Vagina (tissue), 2 donors: ENCODE data around the gene DMTF1. TPM values are rescaled to one million over a fixed set of nuclear protein-coding genes. Genes with fewer than 3 reads are reported as not detected.

ENCODE experiments used
- DNase-seq, 2 donors: peaks; one replicate each; pipeline ENCODE4 v3.0.0-alpha.2; 2017; ENCODE audit errors: extremely low spot score in 2 of 2
- H3K27ac ChIP-seq: fragments of 200-600 bp; sonication (generic); one replicate; pipeline ENCODE4 v1.5.1; 2019
- H3K27me3 ChIP-seq: fragments of 200-600 bp; sonication (generic); one replicate; pipeline ENCODE4 v1.5.1; 2019
- H3K36me3 ChIP-seq, 2 donors: fragments of 200-600 bp; sonication (generic); one replicate each; pipeline ENCODE4 v1.5.1; 2017 to 2019
- H3K4me1 ChIP-seq: fragments of 200-600 bp; sonication (generic); one replicate; pipeline ENCODE4 v1.5.1; 2019
- H3K4me3 ChIP-seq, 2 donors: fragments of 200-600 bp; sonication (generic); 1 replicate in 1 of 2; 2 replicates in 1 of 2; pipeline ENCODE4 v1.5.1; 2016 to 2019
- H3K9me3 ChIP-seq: fragments of 200-600 bp; sonication (generic); one replicate; pipeline ENCODE4 v1.5.1; 2019
- POLR2A ChIP-seq, 2 donors: fragments of 450-650 bp; IDR thresholded peaks; one replicate each; pipeline ENCODE4 v1.6.1; 2017; ENCODE audit warnings: antibody characterized with exemption in 2 of 2, mild to moderate bottlenecking in 2 of 2, moderate library complexity in 2 of 2
- POLR2AphosphoS5 ChIP-seq, 2 donors: sonication (generic); formaldehyde crosslinking; IDR thresholded peaks; one replicate each; pipeline ENCODE4 v1.9.0; 2017; ENCODE audit warnings: antibody characterized with exemption in 2 of 2, mild to moderate bottlenecking in 2 of 2, low read depth in 1 of 2; ENCODE audit not compliant: insufficient read depth in 1 of 2
- intact Hi-C: fragments of 100-400 bp; cut with DNase I; formaldehyde crosslinking; loops from one replicate; pipeline ENCODE4 v1.15.1; 2023
- total RNA-seq: library from RNA; depleted of rRNA; stranded (reverse); fragments of >200 nt; gene quantifications from one replicate; pipeline ENCODE4 v1.2.3, GENCODE V29; 2016
- TF ChIP-seq, protein P1 (sequence below), 3 experiments: fragments of 450-650 bp in 2 of 3; fragments of 200-600 bp in 1 of 3; sonication (generic) in 1 of 3; IDR thresholded peaks; one replicate each; pipeline ENCODE4 v1.5.1; 2017 to 2019; ENCODE audit warnings: antibody characterized with exemption in 3 of 3, mild to moderate bottlenecking in 2 of 3, moderate library complexity in 2 of 3

DMTF1 gene
- total RNA-seq, 1 donor from 2014 or later, result 86.9 TPM

DNA sequence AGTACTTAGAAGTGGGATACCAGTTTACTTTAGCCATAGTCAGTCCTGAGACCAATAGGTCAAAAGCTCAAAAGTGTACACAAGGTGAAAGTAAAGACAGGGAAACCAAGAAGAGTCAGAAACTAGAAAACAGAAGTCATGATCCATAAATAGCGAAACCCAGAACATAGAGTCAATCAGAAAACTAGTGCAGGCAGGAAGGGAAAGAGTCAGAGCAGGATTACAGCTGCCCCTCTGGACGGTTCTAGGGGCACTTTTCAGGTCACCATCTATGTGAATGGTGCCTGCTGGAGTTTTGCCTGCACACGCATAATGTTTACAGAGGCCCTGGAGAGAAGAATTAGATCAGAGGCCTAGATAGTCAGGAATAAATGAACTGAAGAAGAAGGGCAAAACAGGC, 22.4 kb upstream of the DMTF1 start:
- Histone ChIP-seq H3K36me3 (no peaks in the 10 kb centered on the region), H3K4me1 (no peaks in the 10 kb centered on the region), H3K4me3 (no peak overlapping the region), H3K27me3 (no peaks in the 10 kb centered on the region), H3K9me3 (no peaks in the 10 kb centered on the region), H3K27ac (no peak overlapping the region)
- DNase-seq, result no peak
- intact Hi-C loops, result no loop called here
- TF ChIP-seq, protein P1, sequence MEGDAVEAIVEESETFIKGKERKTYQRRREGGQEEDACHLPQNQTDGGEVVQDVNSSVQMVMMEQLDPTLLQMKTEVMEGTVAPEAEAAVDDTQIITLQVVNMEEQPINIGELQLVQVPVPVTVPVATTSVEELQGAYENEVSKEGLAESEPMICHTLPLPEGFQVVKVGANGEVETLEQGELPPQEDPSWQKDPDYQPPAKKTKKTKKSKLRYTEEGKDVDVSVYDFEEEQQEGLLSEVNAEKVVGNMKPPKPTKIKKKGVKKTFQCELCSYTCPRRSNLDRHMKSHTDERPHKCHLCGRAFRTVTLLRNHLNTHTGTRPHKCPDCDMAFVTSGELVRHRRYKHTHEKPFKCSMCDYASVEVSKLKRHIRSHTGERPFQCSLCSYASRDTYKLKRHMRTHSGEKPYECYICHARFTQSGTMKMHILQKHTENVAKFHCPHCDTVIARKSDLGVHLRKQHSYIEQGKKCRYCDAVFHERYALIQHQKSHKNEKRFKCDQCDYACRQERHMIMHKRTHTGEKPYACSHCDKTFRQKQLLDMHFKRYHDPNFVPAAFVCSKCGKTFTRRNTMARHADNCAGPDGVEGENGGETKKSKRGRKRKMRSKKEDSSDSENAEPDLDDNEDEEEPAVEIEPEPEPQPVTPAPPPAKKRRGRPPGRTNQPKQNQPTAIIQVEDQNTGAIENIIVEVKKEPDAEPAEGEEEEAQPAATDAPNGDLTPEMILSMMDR (IDR thresholded peaks at IDR 0.05), result no peak
- no peak for TF ChIP-seq POLR2A (IDR thresholded peaks at IDR 0.05)

DNA sequence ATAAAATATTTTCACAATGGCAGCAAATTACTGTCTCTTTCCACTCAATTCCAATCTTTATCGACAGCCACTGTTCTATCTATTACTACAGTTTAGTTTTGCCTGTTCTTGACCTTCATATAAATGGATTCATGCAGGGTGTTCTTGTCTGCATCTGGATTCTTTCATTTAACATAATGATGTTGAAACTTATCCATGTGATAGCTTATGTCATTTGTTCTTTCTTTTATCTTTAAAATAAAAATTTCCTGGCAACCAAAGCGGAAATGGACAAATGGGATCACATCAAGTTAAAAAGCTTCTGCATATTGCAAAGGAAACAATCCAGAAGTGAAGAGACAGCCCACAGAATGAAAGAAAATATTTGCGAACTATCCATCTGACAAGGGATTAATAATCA, 20.5 kb upstream of the DMTF1 start:
- Histone ChIP-seq H3K4me1 (no peaks in the 10 kb centered on the region), H3K9me3 (no peaks in the 10 kb centered on the region), H3K27ac (no peak overlapping the region), H3K36me3 (no peaks in the 10 kb centered on the region), H3K4me3 (no peak overlapping the region), H3K27me3 (no peaks in the 10 kb centered on the region)
- intact Hi-C loops, result no loop called here
- DNase-seq, result no peak
- TF ChIP-seq POLR2A (IDR thresholded peaks at IDR 0.05), result no peak

DNA sequence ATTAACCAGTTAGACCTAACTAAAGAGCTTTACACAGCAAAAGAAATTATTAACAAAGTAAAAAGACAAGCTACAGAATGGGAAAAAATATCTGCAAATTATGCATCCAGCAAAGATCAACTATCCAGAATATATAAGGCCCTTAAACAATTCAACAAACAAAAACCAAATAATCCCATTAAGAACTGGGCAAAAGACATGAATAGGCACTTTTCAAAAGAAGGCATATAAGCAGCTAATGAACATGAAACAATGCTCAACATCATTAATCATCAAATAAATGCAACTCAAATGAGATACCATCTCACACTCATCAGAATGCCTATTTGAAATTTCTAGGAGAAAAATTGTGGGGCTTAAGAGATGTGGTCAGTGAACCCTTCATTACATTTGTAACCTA, 15.0 kb upstream of the DMTF1 start:
- H3K9me3 ChIP-seq, result no peaks in the 10 kb centered on the region
- no peak for DNase-seq
- intact Hi-C loops, result no loop called here
- no peaks in the 10 kb centered on the region for H3K27me3 ChIP-seq
- no peaks in the 10 kb centered on the region for H3K4me1 ChIP-seq
- H3K27ac ChIP-seq, result no peak overlapping the region
- H3K36me3 ChIP-seq, result no peaks in the 10 kb centered on the region
- no peak for TF ChIP-seq POLR2AphosphoS5 (IDR thresholded peaks at IDR 0.05; ENCODE audit: insufficient read depth in 1 of 2, low read depth in 1 of 2)
- TF ChIP-seq, protein P1 (IDR thresholded peaks at IDR 0.05), result no peak
- no peak for TF ChIP-seq POLR2A (IDR thresholded peaks at IDR 0.05)
- no peak overlapping the region for H3K4me3 ChIP-seq

DNA sequence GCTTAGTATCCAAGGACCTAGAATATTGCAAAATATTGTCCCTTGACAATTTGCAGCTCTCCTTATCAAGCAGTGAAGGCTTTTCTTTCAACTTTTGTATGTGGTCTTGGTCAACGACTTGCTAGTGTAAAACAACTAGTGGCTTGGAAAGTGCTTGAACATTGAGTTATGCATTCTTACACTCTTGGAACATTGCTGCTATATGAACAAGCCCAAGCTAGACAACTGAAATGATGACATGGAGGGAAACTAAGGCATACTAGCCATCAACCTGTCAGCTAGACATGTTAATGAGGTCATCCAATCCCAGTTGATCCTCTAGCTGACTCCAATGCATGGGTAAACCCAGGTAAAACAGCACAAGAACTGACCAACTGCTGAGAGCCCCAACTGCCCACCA, 12.7 kb upstream of the DMTF1 start:
- H3K27me3 ChIP-seq, result no peaks in the 10 kb centered on the region
- no peak for TF ChIP-seq POLR2AphosphoS5 (IDR thresholded peaks at IDR 0.05; ENCODE audit: insufficient read depth in 1 of 2, low read depth in 1 of 2)
- TF ChIP-seq, protein P1 (IDR thresholded peaks at IDR 0.05), result no peak
- TF ChIP-seq POLR2A (IDR thresholded peaks at IDR 0.05), result no peak
- H3K27ac ChIP-seq, result no peak overlapping the region
- DNase-seq, result no peak
- no peaks in the 10 kb centered on the region for H3K36me3 ChIP-seq
- intact Hi-C loops, result no loop called here
- no peak overlapping the region for H3K4me3 ChIP-seq
- H3K9me3 ChIP-seq, result no peaks in the 10 kb centered on the region
- no peaks in the 10 kb centered on the region for H3K4me1 ChIP-seq

DNA sequence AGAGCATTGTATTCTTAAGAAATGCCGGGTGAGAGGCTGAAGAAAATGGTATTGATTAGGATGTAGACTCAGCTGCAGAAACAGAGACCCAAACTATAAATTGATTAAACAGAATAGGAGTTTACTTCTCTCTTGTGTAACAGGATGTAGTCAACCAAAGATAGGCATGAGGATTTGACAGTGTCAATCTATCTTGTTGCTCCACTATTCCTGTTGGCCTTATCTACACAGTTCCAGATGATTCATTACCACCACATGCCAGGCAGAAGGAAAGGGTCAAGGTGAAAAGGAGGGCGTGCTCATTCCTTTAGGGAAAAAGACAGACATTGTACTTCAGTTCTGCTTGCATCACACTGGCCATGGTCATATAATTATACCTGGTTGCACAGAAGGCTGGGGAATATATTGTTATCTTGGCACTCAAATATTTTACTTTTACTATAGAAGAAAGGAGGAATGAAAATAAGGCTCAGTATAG, 11.9 kb upstream of the DMTF1 start:
- no peak overlapping the region for H3K27ac ChIP-seq
- no peak for DNase-seq
- intact Hi-C loops, result no loop called here

More for the DNA sequence above, 11.9 kb upstream of the DMTF1 start:
- Histone ChIP-seq H3K27me3 (no peaks in the 10 kb centered on the region), H3K4me3 (no peak overlapping the region), H3K36me3 (no peaks in the 10 kb centered on the region), H3K4me1 (no peaks in the 10 kb centered on the region), H3K9me3 (no peaks in the 10 kb centered on the region)
- TF ChIP-seq POLR2AphosphoS5 (IDR thresholded peaks at IDR 0.05; ENCODE audit: insufficient read depth in 1 of 2, low read depth in 1 of 2) (no peak), POLR2A (IDR thresholded peaks at IDR 0.05) (no peak)
- TF ChIP-seq, protein P1 (IDR thresholded peaks at IDR 0.05), result no peak
